HG02870 (cell line): Measurements from ENCODE around the gene EP400.
"Not testable (repeated sequence)": the region's sequence is repeated elsewhere in the genome, so short reads cannot be mapped to it uniquely, and the experiment has no call there.

Experiments
- ATAC-seq: cut with Tn5 transposase; IDR thresholded peaks from one replicate; pipeline ENCODE4 v1.9.1; 2021; ENCODE audit warnings: mild to moderate bottlenecking, moderate library complexity; ENCODE audit not compliant: unreplicated experiment

EP400 gene

DNA sequence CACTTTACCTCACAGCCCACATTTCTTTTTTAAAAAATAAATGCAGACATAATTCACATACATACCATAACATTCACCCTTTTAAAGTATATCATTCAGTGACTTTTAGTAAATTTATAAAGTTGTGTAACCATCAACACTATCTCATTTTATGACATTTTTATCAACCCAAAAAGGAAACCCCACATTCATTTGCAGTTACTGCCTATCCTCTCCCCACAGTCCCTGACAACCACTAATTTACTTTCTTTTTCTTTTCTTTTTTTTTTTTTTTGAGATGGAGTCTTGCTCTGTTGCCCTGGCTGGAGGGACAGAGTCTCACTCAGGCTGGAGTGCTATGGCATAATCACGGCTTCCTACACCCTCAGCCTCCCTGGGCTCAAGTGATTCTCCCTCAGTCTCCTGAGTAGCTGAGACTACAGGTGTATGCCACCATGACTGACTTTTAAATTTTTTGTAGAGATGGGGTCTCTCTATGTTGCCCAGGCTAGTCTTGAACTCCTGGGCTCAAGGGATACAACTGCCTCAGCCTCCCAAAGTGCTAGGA lies 1.5 kb upstream of the EP400 start:
- no peak for ATAC-seq

DNA sequence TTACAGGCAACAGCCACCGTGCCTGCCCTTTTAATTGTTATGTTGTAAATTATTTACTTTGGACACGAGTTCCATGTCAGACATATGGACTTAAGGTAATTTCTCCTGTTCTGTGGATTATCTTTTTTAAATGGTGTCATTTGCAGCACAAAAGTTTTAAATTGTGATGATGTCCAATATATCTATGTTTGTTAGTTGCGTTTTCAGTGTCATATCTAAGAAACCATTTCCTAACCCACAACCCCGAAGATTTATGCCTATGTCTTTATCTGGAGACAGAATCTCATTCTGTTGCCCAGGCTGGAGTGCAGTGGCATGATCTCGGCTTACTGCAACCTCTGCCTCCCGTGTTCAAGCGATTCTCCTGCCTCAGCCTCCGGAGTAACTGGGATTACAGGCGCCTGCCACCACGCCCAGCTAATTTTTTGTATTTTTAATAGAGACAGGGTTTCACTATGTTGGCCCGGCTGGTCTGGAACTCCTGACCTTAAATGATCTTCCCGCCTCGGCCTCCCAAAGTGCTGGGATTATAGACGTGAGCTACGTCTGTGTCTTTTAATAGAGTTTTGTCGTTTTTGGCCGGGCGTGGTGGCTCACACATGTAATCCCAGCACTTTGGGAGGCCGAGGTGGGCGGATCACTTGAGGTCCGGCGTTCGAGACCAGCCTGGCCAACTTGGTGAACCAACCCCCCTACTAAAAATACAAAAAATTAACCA lies 870 bp upstream of the EP400 start:
- ATAC-seq, result not testable (repeated sequence)

DNA sequence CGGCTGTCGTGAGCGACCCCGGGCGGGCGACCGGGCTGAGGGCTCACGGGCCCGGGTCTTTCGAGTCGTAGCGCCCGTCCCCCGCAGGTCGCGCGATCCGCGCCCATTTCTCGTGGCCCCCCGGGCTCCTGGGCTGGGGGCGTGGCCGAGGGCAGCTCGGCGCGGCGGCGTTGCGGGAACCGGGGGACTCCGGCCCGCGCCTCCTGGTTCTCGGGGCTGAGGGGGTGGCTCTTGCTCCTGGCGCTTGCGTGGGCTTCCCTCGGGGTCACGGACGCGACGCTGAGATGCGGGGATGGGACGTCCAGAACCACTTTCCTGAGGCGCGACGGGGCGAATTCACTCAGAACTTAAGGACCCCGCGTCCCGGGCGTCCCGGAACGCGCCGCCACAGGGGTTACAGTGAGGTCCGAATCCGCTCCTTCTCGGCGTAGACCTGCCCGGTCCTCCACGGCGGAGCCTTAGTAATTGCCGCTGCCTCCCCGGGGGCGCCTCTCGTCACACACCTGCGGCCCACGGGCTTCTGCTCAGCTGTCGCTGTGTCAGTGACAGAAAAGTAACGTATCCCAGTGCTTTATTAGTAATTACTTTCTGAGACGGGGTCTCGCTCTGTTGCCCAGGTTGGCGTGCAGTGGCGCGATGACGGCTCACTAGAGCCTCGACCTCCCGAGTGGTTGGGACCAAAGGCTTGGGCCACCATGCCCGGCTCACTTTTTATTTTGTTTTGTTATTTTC lies 606 bp downstream of the EP400 start:
- peak; percentile 23 for ATAC-seq

DNA sequence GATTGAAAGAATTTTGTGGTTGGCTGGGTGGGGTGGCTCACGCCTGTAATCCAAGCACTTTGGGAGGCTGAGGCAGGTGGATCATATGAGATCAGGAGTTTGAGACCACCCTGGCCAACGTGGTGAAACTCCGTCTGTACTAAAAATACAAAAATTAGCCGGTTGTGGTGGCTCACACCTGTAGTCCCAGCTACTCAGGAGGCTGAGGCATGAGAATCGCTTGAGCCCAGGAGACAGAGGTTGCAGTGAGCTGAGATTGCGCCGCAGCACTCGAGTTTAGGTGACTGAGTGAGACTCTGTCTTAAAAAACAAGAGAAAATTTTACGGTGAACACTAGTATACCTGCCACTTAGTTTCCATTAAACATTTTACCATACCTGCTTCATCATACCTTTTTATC lies 4.1 kb downstream of the EP400 start:
- not testable (repeated sequence) for ATAC-seq

DNA sequence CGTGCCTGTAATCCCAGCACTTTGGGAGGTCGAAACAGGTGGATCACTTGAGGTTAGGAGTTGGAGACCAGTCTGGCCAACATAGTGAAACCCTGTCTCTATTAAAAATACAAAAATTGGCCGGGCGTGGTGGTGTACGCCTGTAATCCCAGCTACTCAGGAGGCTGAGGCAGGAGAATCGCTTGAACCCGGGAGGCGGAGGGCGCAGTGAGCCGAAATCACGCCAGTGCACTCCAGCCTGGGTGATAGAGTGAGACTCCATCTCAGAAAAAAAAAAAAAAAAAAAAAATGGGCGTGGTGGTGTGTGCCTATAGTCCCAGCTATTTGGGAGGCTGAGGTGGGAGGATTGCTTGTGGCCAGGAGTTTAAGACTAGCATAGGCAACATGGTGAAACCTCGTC lies 4.7 kb downstream of the EP400 start:
- not testable (repeated sequence) for ATAC-seq

DNA sequence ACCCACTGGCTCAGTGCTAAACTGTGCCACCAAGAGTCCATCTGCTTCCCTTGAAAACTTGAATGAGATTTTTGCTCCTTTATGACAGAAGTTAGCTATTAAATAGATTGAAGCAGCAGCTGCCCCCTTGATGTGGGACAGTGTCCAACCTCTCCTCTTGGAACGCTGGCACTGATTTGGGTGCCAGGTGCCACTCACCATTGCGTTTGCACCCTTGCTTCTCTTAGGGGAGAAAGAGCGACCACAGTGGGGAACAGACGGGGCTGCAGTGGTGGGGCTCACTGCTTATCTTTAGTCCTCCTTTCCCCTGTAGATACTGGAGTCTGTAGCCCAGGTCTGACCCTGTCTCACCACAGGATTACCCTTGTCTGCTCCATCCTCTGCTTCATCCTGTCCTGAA lies 9.4 kb downstream of the EP400 start:
- ATAC-seq, result no peak

DNA sequence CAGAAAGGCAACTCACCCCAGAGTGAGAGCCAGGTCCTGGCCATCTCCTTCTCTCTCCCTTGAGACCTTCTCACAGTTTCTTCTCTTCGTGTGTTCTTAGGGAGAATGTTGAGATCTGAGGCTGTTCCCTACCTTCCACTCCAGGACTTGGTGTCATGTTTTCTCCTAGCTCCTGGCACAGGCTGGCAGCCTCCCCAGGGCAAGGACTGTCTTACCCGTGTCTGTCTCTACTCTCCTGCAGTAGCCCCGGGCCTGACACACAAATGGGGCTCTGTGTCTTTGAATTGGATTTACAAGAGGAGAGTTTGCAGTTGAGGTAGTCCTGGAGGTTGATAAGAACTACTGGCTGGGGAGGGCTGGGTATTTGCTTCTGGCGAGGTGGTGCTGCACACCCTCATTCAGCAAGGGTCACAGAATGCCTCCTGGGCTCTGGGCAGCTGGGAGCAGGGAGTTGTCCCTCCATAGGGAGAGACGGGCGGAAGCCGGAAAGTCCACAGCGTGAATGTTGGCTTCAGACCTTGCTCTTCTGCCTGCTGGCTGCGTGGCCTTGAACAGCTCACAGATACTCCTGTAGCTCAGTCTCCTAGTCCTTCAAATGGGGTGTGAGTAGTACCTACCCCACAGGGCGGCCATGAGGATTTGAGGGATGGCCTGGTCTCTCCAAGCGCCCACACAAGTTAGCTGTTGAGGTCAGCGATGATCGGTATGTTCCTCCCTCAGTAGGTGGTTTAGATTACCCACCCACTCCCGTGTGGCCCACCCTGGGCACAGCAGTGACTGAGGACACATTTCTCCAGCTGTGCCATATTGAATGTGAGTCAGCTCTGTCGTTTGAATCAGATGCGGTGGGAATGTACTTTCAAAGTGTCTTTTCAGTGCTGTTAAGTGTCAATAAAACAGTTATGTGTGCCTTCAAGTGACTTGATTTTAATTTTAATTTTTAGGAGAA lies 10.2 kb downstream of the EP400 start:
- ATAC-seq, result no peak

DNA sequence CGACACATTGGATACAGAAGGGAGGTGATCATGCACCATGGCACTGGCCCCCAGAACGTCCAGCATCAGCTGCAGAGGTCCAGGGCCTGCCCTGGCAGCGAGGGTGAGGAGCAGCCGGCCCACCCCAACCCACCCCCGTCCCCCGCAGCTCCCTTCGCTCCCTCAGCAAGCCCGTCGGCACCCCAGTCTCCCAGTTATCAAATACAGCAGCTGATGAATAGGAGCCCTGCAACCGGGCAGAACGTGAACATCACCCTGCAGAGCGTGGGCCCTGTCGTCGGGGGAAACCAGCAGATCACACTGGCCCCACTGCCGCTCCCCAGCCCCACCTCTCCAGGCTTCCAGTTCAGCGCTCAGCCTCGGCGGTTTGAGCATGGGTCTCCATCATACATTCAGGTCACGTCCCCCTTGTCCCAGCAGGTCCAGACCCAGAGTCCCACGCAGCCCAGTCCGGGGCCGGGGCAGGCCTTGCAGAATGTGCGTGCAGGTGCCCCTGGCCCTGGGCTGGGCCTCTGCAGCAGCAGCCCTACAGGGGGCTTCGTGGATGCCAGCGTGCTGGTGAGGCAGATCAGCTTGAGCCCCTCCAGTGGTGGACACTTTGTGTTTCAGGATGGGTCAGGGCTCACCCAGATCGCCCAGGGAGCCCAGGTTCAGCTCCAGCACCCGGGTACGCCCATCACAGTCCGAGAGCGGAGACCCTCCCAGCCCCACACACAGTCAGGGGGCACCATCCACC lies 11.0 kb downstream of the EP400 start:
- not testable (repeated sequence) for ATAC-seq

DNA sequence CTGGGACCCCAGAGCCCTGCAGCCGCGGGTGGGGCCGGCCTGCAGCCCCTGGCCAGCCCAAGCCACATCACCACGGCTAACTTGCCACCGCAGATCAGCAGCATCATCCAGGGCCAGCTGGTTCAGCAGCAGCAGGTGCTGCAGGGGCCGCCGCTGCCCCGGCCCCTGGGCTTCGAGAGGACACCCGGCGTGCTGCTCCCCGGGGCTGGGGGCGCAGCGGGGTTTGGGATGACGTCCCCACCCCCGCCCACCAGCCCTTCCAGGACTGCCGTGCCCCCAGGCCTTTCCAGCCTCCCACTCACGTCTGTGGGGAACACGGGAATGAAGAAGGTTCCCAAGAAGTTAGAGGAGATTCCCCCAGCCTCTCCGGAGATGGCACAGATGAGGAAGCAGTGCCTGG lies 11.6 kb downstream of the EP400 start:
- not testable (repeated sequence) for ATAC-seq

DNA sequence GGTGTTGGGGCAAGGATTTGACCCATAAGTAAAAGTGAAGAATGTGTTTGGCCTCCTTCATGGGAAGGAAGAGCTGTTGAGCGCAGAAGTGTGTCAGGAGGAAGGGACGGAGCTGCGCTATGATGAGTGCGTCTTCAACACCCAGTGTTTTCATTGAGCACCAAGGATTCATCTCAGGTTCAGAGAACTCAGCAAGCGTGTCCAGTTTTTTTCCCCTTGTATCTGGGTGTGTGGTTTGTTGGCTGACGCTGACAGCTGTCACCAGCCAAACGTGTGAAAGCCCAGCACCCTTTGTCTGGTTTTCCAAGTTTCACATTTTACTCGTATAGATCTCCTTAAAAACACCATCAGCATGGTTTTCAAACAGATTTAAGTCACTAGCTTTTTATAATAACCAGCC lies 12.3 kb downstream of the EP400 start:
- no peak for ATAC-seq

DNA sequence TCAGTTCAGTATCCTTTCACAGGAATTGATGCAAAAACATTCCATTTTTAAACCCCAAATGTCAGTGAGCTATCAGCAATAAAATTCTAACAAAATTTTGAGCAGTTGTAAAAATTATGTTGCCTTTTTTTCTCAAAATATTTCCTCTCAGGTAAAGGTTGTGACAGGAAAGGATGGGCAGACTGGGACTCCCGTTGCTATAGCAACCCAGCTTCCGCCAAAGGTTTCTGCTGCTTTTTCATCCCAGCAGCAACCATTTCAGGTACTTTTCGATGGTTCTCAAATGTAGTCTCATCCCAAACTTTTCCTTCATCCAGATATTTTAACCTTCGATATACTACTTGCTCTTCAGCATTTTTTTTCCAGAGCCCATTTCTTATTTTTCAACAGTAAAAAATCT lies 13.6 kb downstream of the EP400 start:
- ATAC-seq, result no peak

DNA sequence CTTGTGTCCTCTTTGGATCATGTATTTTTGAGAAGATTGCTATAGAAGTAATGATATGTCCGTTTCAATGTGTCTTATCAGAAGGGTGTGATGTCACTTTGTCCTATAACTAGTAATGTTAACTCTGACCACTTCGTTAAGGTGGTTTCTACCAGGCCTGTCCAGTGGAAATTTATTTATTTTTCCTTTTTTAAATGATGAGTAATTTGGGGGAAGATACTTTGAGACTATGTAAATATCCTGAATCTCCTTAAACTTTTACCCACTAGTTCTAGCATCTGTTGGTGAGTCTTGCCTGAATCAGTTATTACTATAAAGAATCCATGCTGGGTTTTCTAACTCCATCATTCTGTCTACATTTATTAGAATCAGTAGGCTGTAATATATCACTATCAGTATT lies 15.3 kb downstream of the EP400 start:
- ATAC-seq, result no peak

DNA sequence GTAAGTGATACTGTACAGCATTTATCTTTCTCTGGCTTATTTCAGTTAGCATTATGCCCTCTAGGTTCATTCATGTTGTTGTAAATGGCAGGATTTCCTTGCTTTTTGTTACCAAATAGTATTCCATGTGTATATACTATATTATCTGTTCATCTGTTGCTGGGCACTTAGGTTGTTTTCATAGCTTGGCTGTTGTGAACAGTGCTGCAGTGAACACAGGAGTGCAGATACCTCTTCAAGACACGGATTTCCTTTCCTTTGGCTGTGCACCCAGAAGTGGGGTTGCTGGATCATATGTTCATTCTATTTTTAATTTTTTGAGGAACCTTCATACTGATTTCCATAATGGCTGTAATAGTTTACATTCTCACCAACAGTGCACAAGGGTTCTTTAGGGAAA lies 21.5 kb downstream of the EP400 start:
- no peak for ATAC-seq

DNA sequence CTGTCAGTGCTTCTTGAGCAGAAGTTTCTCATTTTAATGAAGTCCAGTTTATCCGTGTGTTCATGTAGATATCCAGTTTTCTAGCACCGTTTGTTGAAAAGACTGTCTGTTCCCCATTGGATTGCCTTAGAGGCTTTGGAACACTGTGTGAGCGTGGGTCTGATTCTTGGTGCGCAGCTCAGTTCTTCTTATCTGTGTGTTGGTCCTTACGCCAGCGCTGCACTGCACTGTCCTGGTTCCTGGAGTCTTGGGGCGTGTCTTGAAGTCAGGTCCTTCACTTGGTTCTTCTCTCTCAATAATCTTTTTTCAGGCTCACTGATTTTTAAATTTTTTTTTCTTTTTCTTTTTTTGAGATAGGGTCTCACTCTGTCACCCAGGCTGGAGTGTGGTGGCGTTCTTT lies 25.5 kb downstream of the EP400 start:
- ATAC-seq, result no peak

DNA sequence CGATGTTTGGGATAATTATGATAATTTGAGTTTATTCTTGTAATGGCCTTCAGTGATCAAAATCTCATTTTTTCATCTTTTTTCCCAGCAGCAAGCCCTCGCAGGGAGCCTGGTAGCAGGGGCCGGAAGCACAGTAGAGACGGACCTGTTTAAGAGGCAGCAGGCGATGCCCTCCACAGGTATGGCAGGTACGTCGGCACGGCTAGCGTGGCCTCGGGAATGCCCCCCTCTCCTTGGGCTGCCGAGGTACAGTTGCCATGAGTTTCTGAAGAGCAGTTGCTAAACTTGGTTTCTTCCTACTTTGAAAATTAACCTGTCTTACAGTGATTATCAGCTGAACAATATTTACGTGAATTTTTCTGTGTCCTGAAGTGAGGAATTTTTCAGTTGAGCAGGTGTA lies 29.9 kb downstream of the EP400 start:
- ATAC-seq, result no peak

DNA sequence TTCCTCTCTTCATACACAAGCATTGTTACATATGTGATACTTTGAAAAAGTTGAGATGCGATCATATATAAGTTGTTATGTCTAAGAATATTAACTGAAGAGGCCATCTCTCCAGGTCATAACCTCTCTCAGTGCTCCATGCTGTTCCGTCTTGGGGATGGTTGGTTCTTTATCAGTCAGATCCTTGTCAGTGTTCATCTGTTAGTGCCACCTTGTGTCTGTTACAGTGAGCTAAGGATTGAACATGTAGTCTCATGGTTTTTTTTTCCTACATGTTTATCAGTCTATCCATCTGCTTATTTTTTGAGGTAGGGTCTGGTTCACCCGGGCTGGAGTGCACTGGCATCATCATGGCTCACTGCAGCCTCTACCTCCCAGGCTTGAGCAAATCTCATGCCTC lies 30.5 kb downstream of the EP400 start:
- ATAC-seq, result no peak

DNA sequence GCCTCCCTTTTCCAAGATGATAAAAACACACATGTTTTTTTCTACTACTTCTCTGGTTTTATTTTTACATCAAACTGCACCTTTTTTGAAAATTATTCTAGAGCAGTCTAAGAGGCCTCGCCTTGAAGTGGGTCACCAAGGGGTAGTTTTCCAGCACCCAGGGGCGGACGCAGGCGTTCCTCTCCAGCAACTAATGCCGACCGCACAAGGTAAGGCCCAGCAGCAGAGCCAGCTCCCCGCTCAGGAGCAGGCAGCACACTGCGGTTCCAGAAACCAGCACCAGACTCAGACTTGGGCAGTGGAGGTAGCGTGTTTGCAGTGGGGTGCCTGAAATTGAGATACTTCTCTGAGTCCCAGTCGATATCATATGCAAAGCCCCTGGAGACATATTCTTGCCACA lies 31.6 kb downstream of the EP400 start:
- ATAC-seq, result no peak

DNA sequence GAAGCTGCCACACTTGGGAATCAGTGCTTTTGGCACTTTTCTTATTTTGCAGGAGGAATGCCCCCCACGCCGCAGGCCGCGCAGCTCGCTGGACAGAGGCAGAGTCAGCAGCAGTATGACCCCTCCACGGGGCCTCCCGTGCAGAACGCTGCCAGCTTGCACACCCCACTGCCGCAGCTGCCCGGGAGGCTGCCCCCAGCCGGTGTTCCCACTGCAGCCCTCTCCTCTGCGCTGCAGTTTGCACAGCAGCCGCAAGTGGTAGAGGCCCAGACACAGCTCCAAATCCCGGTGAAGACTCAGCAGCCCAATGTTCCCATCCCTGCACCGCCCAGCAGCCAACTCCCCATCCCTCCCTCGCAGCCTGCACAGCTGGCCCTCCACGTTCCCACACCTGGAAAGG lies 32.3 kb downstream of the EP400 start:
- ATAC-seq, result no peak

DNA sequence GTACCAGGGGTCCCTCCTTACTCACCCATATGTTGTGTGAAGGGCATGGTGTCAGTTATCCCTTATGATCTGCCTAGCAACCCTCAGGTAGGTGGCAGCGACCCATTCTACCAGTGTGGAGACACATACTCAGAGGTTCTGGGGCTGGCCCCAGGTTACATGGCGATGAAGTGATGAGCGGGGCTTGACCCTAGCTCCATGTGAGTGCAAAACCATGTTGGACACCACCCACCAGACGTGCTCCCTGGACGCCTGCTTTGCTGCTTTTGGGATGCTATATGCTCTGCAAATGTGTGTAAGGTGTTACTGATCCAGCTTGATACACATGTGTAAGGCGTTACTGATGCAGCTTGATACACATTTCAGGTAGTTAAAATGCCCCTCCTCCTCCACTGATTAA lies 33.3 kb downstream of the EP400 start:
- no peak for ATAC-seq

DNA sequence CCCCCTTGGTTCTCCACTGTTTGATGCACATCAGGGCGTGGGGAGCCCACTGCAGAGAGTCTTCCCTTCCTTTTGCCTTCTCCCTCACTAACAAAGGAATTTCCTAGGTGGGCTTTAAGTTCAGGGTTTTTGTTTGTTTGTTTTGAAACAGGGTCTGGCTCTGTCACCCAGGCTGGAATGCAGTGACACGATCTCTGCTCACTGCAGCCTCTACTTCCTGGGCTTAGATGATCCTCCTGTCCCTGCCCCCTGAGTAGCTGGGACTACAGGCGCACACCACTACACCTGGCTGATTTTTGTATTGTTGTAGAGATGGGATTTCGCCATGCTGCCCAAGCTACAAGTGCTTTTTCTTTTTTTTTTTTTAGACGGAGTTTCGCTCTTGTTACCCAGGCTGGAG lies 33.8 kb downstream of the EP400 start:
- ATAC-seq, result no peak

DNA sequence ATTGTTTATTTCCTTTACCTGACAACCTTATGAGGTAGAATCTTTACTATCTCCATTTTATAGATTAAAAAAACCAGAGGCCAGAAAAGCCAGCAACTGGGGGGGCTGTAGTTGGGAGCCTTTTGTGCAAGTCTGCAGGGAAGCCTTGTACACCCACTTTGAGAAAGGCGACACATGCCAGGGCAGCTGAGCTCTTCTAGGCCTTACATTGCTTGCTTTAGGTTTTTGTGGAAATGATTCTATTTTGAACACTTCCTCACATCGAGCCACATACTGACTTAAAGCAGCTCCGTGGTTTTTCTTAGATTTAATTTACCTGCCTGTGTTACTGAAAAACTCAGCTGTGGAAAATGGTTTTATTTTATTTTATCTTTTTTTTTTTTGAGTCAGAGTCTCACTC lies 34.6 kb downstream of the EP400 start:
- ATAC-seq, result no peak
